Gastrocnemius medialis (tissue), 4 donors: ENCODE results near the gene CFAP65.

Source experiments
- CTCF ChIP-seq, 5 experiments: fragments of 450-650 bp in 3 of 5; fragments of 200-600 bp in 2 of 5; sonication (generic) in 2 of 5; IDR thresholded peaks in 4 of 5; conservative IDR thresholded peaks in 1 of 5; 1 replicate in 4 of 5; 2 replicates in 1 of 5; pipeline ENCODE4 v1.5.1; 2016 to 2019; ENCODE audit warnings: antibody characterized with exemption in 5 of 5, mild to moderate bottlenecking in 3 of 5, moderate library complexity in 3 of 5
- POLR2A ChIP-seq, 2 donors: fragments of 450-650 bp; IDR thresholded peaks; one replicate each; pipeline ENCODE4 v1.6.1; 2017; ENCODE audit warnings: antibody characterized with exemption in 2 of 2, mild to moderate bottlenecking in 2 of 2, moderate library complexity in 2 of 2

- TF ChIP-seq CTCF (IDR thresholded peaks at IDR 0.05 in 4 of 5, conservative IDR thresholded peaks at IDR 0.05 in 1 of 5) (no peak), POLR2A (IDR thresholded peaks at IDR 0.05) (no peak)
Observed at GRCh38 chr2:219010162-219010756, 31.1 kb downstream of the CFAP65 start.
